ENCODE measurements around the gene SAP30BP. TPM values are rescaled to one million over a fixed set of nuclear protein-coding genes. Genes with fewer than 3 reads are reported as not detected.

The SAP30BP gene
- total RNA-seq, 1 experiment from 2014 or later, result 80.3 TPM

DNA sequence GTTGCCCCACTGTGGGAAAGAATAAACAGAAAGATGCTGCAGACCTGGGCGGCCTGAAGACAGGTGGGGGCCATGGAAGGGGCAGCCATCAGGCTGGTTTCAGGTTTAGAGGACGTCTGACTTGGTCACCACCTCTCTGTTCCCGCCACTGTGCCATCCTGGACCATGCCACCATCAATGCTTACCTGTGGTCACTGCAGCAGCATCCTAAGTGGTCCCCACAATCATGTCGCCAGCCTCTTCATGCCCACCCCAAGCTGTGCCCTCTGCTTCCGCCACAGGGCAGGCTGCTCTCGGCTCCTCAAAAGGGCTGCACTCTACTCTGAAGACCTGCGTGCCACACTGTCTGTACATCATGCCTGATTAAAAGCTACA, 23.5 kb upstream of the SAP30BP start:
- H3K4me1 ChIP-seq (replicated peaks; ENCODE audit: insufficient read depth), result peaks cover 66% of the 10 kb centered on the region
- H3K9me3 ChIP-seq (ENCODE audit: insufficient read depth, low read depth), result no peaks in the 10 kb centered on the region
- H3K79me2 ChIP-seq (ENCODE audit: low read depth), result 0 out of 2 replicates have a peak, but pooled peaks cover 6% of the 10 kb centered on the region
- H3K9me2 ChIP-seq (ENCODE audit: insufficient read depth), result no peaks in the 10 kb centered on the region
- BruUV-seq (replicated peaks), result no TSS peak
- ChIA-PET POLR2A (ENCODE audit: unreplicated experiment) (no interaction called here), CTCF (interaction anchor here (0.5 to 2.9 kb wide), 2 partner anchors 10 to 14 kb away, joined by 3 to 11 read pairs; partner anchors contain the start of gene SMIM5)
- no peak overlapping the region for H3K4me3 ChIP-seq
- TF ChIP-seq, protein P1, sequence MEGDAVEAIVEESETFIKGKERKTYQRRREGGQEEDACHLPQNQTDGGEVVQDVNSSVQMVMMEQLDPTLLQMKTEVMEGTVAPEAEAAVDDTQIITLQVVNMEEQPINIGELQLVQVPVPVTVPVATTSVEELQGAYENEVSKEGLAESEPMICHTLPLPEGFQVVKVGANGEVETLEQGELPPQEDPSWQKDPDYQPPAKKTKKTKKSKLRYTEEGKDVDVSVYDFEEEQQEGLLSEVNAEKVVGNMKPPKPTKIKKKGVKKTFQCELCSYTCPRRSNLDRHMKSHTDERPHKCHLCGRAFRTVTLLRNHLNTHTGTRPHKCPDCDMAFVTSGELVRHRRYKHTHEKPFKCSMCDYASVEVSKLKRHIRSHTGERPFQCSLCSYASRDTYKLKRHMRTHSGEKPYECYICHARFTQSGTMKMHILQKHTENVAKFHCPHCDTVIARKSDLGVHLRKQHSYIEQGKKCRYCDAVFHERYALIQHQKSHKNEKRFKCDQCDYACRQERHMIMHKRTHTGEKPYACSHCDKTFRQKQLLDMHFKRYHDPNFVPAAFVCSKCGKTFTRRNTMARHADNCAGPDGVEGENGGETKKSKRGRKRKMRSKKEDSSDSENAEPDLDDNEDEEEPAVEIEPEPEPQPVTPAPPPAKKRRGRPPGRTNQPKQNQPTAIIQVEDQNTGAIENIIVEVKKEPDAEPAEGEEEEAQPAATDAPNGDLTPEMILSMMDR (conservative IDR thresholded peaks at IDR 0.05), result no peak
- TF ChIP-seq EZH2 (IDR thresholded peaks at IDR 0.05; ENCODE audit: low read depth), result no peak
- H3K4me2 ChIP-seq, result 0 out of 2 replicates have a peak overlapping the region, but pooled peaks have one; percentile 23
- no peak overlapping the region for H2AFZ ChIP-seq
- no peak for DNase-seq
- H3K27ac ChIP-seq, result peak overlapping the region; percentile 3
- H3K36me3 ChIP-seq (ENCODE audit: low read depth), result no peaks in the 10 kb centered on the region
- H4K20me1 ChIP-seq (ENCODE audit: insufficient read depth), result no peaks in the 10 kb centered on the region
- H3K27me3 ChIP-seq (ENCODE audit: insufficient read depth, low read depth), result no peaks in the 10 kb centered on the region
- intact Hi-C loops (cut with micrococcal nuclease; ENCODE audit: unreplicated experiment), result no loop called here
- peaks cover 43% of the 10 kb centered on the region for H3F3A ChIP-seq (ENCODE audit: insufficient read depth, low read depth)

DNA sequence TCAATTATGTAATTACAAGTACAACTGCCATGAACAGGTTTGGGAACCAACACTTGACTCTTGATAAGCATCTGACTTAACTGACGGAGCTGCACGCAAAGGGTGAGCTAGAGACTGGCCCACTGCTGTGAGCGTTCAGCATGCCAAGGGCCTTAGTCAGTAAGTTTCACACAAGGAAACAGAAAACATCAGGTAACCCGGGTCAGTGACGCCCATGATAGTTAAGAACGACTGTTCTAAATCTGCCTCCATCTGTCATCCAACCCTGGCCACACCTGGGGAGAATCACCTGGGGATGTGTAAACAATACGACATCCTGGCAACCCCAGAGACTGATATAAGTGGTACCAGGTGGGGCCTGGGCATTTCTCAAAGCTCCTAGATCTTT, 21.6 kb upstream of the SAP30BP start:
- H3K27ac ChIP-seq, result peak overlapping the region; percentile 92
- CTCF ChIA-PET, result interaction anchor here (0.7 to 4.1 kb wide), 7 partner anchors 9 to 744 kb away, joined by 3 to 40 read pairs (median 4); partner anchors contain the start of gene SMIM5
- H3K79me2 ChIP-seq (ENCODE audit: low read depth), result 0 out of 2 replicates have a peak, but pooled peaks cover 6% of the 10 kb centered on the region
- H3K9me3 ChIP-seq (ENCODE audit: insufficient read depth, low read depth), result no peaks in the 10 kb centered on the region
- DNase-seq, result peak; percentile 90 to 100
- no peaks in the 10 kb centered on the region for H3K27me3 ChIP-seq (ENCODE audit: insufficient read depth, low read depth)
- H3K4me1 ChIP-seq (replicated peaks; ENCODE audit: insufficient read depth), result peaks cover 52% of the 10 kb centered on the region
- H4K20me1 ChIP-seq (ENCODE audit: insufficient read depth), result no peaks in the 10 kb centered on the region
- no peak for TF ChIP-seq EZH2 (IDR thresholded peaks at IDR 0.05; ENCODE audit: low read depth)
- TF ChIP-seq, protein P1 (conservative IDR thresholded peaks at IDR 0.05), result no peak
- H3K36me3 ChIP-seq (ENCODE audit: low read depth), result no peaks in the 10 kb centered on the region; the same call in 1 of the 2 replicates
- no peak overlapping the region for H2AFZ ChIP-seq
- POLR2A ChIA-PET (ENCODE audit: unreplicated experiment), result interaction anchor here (0.5 to 1.4 kb wide), 9 partner anchors 12 to 401 kb away, joined by 3 to 7 read pairs (median 5); partner anchors contain the start of genes ITGB4 and SMIM5
- H3K4me3 ChIP-seq, result no peak overlapping the region
- peaks cover 43% of the 10 kb centered on the region for H3F3A ChIP-seq (ENCODE audit: insufficient read depth, low read depth)
- H3K4me2 ChIP-seq, result peak overlapping the region; percentile 68
- no TSS peak for BruUV-seq (replicated peaks)
- H3K9me2 ChIP-seq (ENCODE audit: insufficient read depth), result no peaks in the 10 kb centered on the region
- intact Hi-C loops (cut with micrococcal nuclease; ENCODE audit: unreplicated experiment), result loop anchor here (1.0 to 5.0 kb wide), 3 partner anchors 40 to 113 kb away; no protein-coding TSS in a partner anchor

DNA sequence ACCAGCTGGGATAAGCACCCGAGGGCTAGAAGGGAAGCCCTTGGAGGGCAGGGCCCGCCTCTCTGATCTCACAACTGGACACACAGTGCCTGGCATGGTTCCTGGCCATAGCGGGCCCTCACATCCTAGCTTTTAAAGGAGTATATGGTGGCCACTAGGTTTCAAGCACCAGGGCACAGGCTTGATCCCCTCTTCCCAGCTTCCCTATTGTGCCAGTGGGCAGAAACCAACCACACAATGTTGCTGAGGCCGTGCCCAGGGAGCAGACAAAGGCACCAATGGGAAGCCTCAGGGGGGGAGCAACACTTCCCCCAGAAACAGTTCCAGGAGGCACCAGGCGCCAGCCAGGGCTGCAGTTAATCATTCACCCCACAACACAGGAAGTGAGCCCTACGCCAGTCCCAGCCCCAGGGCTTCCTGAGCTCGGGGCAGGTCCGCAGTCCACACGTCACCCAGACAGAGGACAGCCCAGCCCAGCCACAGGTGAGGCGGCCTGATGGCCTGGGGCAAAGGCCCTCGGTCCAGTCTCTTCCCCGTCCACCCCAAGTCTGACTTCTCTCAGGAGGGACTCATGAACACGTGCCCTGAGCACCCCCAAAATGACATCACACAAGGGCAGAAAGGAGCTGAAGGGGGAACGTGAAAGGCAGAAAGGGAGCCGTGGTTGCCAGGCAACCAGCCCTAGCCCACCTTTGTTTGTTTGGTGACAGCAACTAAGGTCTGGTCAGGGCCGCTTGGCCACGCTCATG, 21.1 kb upstream of the SAP30BP start:
- BruUV-seq (replicated peaks), result TSS peak; percentile 59
- peak overlapping the region; percentile 68 for H3K4me2 ChIP-seq
- no peaks in the 10 kb centered on the region for H4K20me1 ChIP-seq (ENCODE audit: insufficient read depth)
- H3K9me2 ChIP-seq (ENCODE audit: insufficient read depth), result no peaks in the 10 kb centered on the region
- no peak overlapping the region for H2AFZ ChIP-seq
- H3K9me3 ChIP-seq (ENCODE audit: insufficient read depth, low read depth), result no peaks in the 10 kb centered on the region
- intact Hi-C loops (cut with micrococcal nuclease; ENCODE audit: unreplicated experiment), result loop anchor here (1.0 to 5.0 kb wide), 3 partner anchors 39 to 114 kb away; no protein-coding TSS in a partner anchor
- TF ChIP-seq, protein P1 (conservative IDR thresholded peaks at IDR 0.05), result no peak
- TF ChIP-seq EZH2 (IDR thresholded peaks at IDR 0.05; ENCODE audit: low read depth), result no peak
- peak overlapping the region; percentile 92 for H3K27ac ChIP-seq
- ChIA-PET CTCF (interaction anchor here (0.6 to 4.1 kb wide), 6 partner anchors 8 to 230 kb away, joined by 3 to 40 read pairs (median 6); partner anchors contain the start of gene SMIM5), POLR2A (ENCODE audit: unreplicated experiment) (interaction anchor here (0.5 to 1.4 kb wide), 10 partner anchors 9 to 401 kb away, joined by 3 to 7 read pairs (median 4); partner anchors contain the start of gene SMIM5)
- no peak overlapping the region for H3K4me3 ChIP-seq
- H3K79me2 ChIP-seq (ENCODE audit: low read depth), result 0 out of 2 replicates have a peak, but pooled peaks cover 6% of the 10 kb centered on the region
- H3K36me3 ChIP-seq (ENCODE audit: low read depth), result no peaks in the 10 kb centered on the region; the same call in 1 of the 2 replicates
- H3K27me3 ChIP-seq (ENCODE audit: insufficient read depth, low read depth), result no peaks in the 10 kb centered on the region
- peaks cover 51% of the 10 kb centered on the region for H3K4me1 ChIP-seq (replicated peaks; ENCODE audit: insufficient read depth)
- DNase-seq, result peak; percentile 84 to 85
- peaks cover 43% of the 10 kb centered on the region for H3F3A ChIP-seq (ENCODE audit: insufficient read depth, low read depth)

Measured in PC-9 (cell line).